ENCODE data around the gene DMRT1. TPM values are rescaled to one million over a fixed set of nuclear protein-coding genes. Genes with fewer than 3 reads are reported as not detected.

Gene DMRT1
- total and polyA plus RNA-seq, 2 donors from 2014 or later = not detected

- intact Hi-C loops (cut with DNase I) = no loop called here
- Histone ChIP-seq H3K9ac (ENCODE audit: low read length in 3 of 3) (no peak overlapping the region), H3K27ac (ENCODE audit: low read depth in 2 of 2, low read length in 2 of 2) (no peak overlapping the region), H3K36me3 (ENCODE audit: control insufficient read depth in 2 of 3, insufficient read depth in 3 of 3, low read length in 3 of 3) (no peaks in the 10 kb centered on the region), H3K4me3 (ENCODE audit: low read length in 3 of 3) (no peak overlapping the region), H3K9me3 (ENCODE audit: control insufficient read depth in 2 of 3, insufficient read depth in 1 of 3, low read length in 3 of 3) (no peaks in the 10 kb centered on the region), H3K4me1 (ENCODE audit: control insufficient read depth in 2 of 3, insufficient read depth in 2 of 3, low read depth in 1 of 3, low read length in 3 of 3) (no peaks in the 10 kb centered on the region), H3K27me3 (ENCODE audit: control insufficient read depth, insufficient read depth, low read length) (no peaks in the 10 kb centered on the region)
- FAIRE-seq (no peak), DNase-seq (no peak)
- no peak for TF ChIP-seq CTCF (IDR thresholded peaks at IDR 0.05; ENCODE audit: borderline replicate concordance, extremely low read depth, insufficient read depth)
Observed at GRCh38 chr9:804026-804425, 37.5 kb upstream of the DMRT1 start.

- H3K9ac ChIP-seq (ENCODE audit: low read length in 3 of 3) = no peak overlapping the region
- intact Hi-C loops (cut with DNase I) = no loop called here
Observed at GRCh38 chr9:805151-805550, 36.3 kb upstream of the DMRT1 start.

GRCh38 chr9:806285-807156 is 35.0 kb upstream of the DMRT1 start:
- Histone ChIP-seq H3K4me3 (ENCODE audit: low read length in 3 of 3) (no peak overlapping the region), H3K9me3 (ENCODE audit: control insufficient read depth in 2 of 3, insufficient read depth in 1 of 3, low read length in 3 of 3) (no peaks in the 10 kb centered on the region), H3K36me3 (ENCODE audit: control insufficient read depth in 2 of 3, insufficient read depth in 3 of 3, low read length in 3 of 3) (no peaks in the 10 kb centered on the region), H3K9ac (ENCODE audit: low read length in 3 of 3) (no peak overlapping the region), H3K4me1 (ENCODE audit: control insufficient read depth in 2 of 3, insufficient read depth in 2 of 3, low read depth in 1 of 3, low read length in 3 of 3) (no peaks in the 10 kb centered on the region), H3K27ac (ENCODE audit: low read depth in 2 of 2, low read length in 2 of 2) (no peak overlapping the region), H3K27me3 (ENCODE audit: control insufficient read depth, insufficient read depth, low read length) (no peaks in the 10 kb centered on the region)
- intact Hi-C loops (cut with DNase I) = no loop called here
- peak; percentile 73 for TF ChIP-seq CTCF (IDR thresholded peaks at IDR 0.05; ENCODE audit: borderline replicate concordance, extremely low read depth, insufficient read depth)
- peak in 2 of 5 donors; percentile 58 to 59 for DNase-seq
- peak; percentile 77 for FAIRE-seq

More at GRCh38 chr9:805151-805550, 36.3 kb upstream of the DMRT1 start:
- no peaks in the 10 kb centered on the region for H3K36me3 ChIP-seq (ENCODE audit: control insufficient read depth in 2 of 3, insufficient read depth in 3 of 3, low read length in 3 of 3)
- H3K27me3 ChIP-seq (ENCODE audit: control insufficient read depth, insufficient read depth, low read length) = no peaks in the 10 kb centered on the region
- DNase-seq (no peak), FAIRE-seq (no peak)
- no peaks in the 10 kb centered on the region for H3K4me1 ChIP-seq (ENCODE audit: control insufficient read depth in 2 of 3, insufficient read depth in 2 of 3, low read depth in 1 of 3, low read length in 3 of 3)
- TF ChIP-seq CTCF (IDR thresholded peaks at IDR 0.05; ENCODE audit: borderline replicate concordance, extremely low read depth, insufficient read depth) = no peak
- H3K9me3 ChIP-seq (ENCODE audit: control insufficient read depth in 2 of 3, insufficient read depth in 1 of 3, low read length in 3 of 3) = no peaks in the 10 kb centered on the region
- H3K4me3 ChIP-seq (ENCODE audit: low read length in 3 of 3) = no peak overlapping the region
- no peak overlapping the region for H3K27ac ChIP-seq (ENCODE audit: low read depth in 2 of 2, low read length in 2 of 2)
